Measurements from ENCODE around the gene WDR5. TPM values are rescaled to one million over a fixed set of nuclear protein-coding genes. Genes with fewer than 3 reads are reported as not detected.

The WDR5 gene
- total and polyA plus RNA-seq, 2 experiments from 2014 or later = 37.0 to 56.6 TPM

DNA sequence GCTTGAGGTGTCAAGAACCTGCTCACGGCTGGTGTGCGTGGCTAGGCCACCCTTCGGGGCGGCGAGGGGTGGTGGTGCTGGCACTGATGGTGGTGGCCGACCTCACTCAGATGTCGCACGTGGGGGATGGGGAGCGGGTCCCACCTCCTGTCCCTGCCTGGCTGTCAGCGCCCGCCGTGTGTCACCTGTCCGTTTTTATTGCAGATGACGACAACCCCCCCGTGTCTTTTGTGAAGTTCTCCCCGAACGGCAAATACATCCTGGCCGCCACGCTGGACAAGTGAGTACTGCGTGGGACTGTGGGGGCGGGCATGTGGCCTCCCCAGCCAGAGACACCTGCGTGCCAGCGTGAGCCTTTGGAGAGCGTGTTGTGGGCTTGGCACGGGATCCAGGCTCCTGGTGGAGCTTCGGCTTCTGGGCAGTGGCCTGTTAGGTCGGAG lies 18.4 kb downstream of the WDR5 start:
- no peak overlapping the region for H3K27ac ChIP-seq (ENCODE audit: low read depth)
- H3K4me3 ChIP-seq = no peak overlapping the region
- no peaks in the 10 kb centered on the region for H3F3A ChIP-seq (replicated peaks; ENCODE audit: low read depth)
- no peaks in the 10 kb centered on the region for H3K9me2 ChIP-seq (ENCODE audit: insufficient read depth)
- no peak overlapping the region for H2AFZ ChIP-seq
- Mint-ChIP-seq H3K36me3 (ENCODE audit: low read depth) (peaks cover 77% of the 10 kb centered on the region), H3K4me1 (no peaks in the 10 kb centered on the region; the same call in 1 of the 3 replicates), H3K27ac (no peak overlapping the region), H3K9me3 (no peaks in the 10 kb centered on the region), H3K4me3 (no peak overlapping the region), H3K27me3 (ENCODE audit: insufficient read depth, low read depth, poor library complexity) (peaks cover 9% of the 10 kb centered on the region)
- peaks cover 23% of the 10 kb centered on the region for H3K36me3 ChIP-seq (ENCODE audit: insufficient read depth)
- ATAC-seq (no peak), DNase-seq (ENCODE audit: low spot score) (no peak)
- H4K20me1 ChIP-seq (replicated peaks; ENCODE audit: insufficient read depth) = peaks cover 12% of the 10 kb centered on the region; the same call in 1 of the 2 replicates
- H3K27me3 ChIP-seq (ENCODE audit: insufficient read depth) = no peaks in the 10 kb centered on the region
- no peak overlapping the region for H3K4me2 ChIP-seq
- no peaks in the 10 kb centered on the region; the same call in 1 of the 2 replicates for H3K79me2 ChIP-seq (replicated peaks; ENCODE audit: insufficient read depth)
- TF ChIP-seq ZNF114 (CRISPR knock-in tag; IDR thresholded peaks at IDR 0.05) (no peak), POLR2AphosphoS5 (IDR thresholded peaks at IDR 0.05; ENCODE audit: low read depth) (no peak)
- no peaks in the 10 kb centered on the region for H3K4me1 ChIP-seq (ENCODE audit: insufficient read depth)

DNA sequence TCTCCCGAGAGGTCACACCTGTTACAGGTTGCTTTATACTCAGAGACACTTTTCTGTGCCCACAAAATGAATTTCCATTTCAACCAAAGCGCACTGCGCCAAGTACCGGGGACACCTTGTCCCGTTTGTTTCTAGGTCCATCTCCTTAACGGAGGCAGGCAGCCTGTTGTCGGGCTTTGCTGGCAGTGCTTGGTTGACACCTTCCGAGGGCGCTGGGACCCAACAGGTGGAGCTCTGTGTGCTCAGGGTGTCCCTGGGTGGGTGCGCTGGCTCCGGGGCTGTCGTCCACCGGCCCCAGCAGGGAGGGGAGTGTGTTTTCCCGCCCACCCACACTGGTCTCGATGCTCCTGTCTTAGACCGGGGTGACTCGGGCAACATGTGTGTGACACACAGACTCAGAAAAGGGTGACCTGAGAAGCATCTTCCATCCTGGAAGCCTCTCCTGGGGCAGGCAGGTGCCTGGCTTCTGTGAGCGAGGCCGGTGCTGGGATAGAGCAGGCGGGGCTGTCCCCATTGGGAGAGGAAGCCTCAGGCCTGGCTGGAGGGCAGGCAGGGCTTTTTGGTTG lies 20.0 kb downstream of the WDR5 start:
- peaks cover 10% of the 10 kb centered on the region for H3K27me3 Mint-ChIP-seq (ENCODE audit: insufficient read depth, low read depth, poor library complexity)
- H2AFZ ChIP-seq = no peak overlapping the region
- peaks cover 73% of the 10 kb centered on the region for H3K36me3 Mint-ChIP-seq (ENCODE audit: low read depth)
- H3K4me3 Mint-ChIP-seq = no peak overlapping the region
- no peaks in the 10 kb centered on the region for H3F3A ChIP-seq (replicated peaks; ENCODE audit: low read depth)
- H3K27ac Mint-ChIP-seq = no peak overlapping the region
- H3K27me3 ChIP-seq (ENCODE audit: insufficient read depth) = no peaks in the 10 kb centered on the region
- no peak overlapping the region for H3K27ac ChIP-seq (ENCODE audit: low read depth)
- H3K9me3 Mint-ChIP-seq = no peaks in the 10 kb centered on the region
- peaks cover 4% of the 10 kb centered on the region; the same call in 1 of the 2 replicates for H4K20me1 ChIP-seq (replicated peaks; ENCODE audit: insufficient read depth)
- DNase-seq (ENCODE audit: low spot score) (no peak), ATAC-seq (no peak)
- no peak overlapping the region for H3K4me3 ChIP-seq
- H3K36me3 ChIP-seq (ENCODE audit: insufficient read depth) = peaks cover 19% of the 10 kb centered on the region
- H3K4me1 ChIP-seq (ENCODE audit: insufficient read depth) = no peaks in the 10 kb centered on the region
- H3K9me2 ChIP-seq (ENCODE audit: insufficient read depth) = no peaks in the 10 kb centered on the region
- no peak overlapping the region for H3K4me2 ChIP-seq
- peaks cover 2% of the 10 kb centered on the region for H3K4me1 Mint-ChIP-seq
- H3K79me2 ChIP-seq (replicated peaks; ENCODE audit: insufficient read depth) = no peaks in the 10 kb centered on the region; the same call in 1 of the 2 replicates
- TF ChIP-seq, protein P1, sequence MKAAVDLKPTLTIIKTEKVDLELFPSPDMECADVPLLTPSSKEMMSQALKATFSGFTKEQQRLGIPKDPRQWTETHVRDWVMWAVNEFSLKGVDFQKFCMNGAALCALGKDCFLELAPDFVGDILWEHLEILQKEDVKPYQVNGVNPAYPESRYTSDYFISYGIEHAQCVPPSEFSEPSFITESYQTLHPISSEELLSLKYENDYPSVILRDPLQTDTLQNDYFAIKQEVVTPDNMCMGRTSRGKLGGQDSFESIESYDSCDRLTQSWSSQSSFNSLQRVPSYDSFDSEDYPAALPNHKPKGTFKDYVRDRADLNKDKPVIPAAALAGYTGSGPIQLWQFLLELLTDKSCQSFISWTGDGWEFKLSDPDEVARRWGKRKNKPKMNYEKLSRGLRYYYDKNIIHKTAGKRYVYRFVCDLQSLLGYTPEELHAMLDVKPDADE (IDR thresholded peaks at IDR 0.05) = no peak
- no peak for TF ChIP-seq POLR2AphosphoS5 (IDR thresholded peaks at IDR 0.05; ENCODE audit: low read depth)
- TF ChIP-seq NANOG (IDR thresholded peaks at IDR 0.05; ENCODE audit: borderline replicate concordance) = no peak
- TF ChIP-seq STAT1 (IDR thresholded peaks at IDR 0.05; ENCODE audit: unreplicated experiment) = no peak
- TF ChIP-seq, protein P2, sequence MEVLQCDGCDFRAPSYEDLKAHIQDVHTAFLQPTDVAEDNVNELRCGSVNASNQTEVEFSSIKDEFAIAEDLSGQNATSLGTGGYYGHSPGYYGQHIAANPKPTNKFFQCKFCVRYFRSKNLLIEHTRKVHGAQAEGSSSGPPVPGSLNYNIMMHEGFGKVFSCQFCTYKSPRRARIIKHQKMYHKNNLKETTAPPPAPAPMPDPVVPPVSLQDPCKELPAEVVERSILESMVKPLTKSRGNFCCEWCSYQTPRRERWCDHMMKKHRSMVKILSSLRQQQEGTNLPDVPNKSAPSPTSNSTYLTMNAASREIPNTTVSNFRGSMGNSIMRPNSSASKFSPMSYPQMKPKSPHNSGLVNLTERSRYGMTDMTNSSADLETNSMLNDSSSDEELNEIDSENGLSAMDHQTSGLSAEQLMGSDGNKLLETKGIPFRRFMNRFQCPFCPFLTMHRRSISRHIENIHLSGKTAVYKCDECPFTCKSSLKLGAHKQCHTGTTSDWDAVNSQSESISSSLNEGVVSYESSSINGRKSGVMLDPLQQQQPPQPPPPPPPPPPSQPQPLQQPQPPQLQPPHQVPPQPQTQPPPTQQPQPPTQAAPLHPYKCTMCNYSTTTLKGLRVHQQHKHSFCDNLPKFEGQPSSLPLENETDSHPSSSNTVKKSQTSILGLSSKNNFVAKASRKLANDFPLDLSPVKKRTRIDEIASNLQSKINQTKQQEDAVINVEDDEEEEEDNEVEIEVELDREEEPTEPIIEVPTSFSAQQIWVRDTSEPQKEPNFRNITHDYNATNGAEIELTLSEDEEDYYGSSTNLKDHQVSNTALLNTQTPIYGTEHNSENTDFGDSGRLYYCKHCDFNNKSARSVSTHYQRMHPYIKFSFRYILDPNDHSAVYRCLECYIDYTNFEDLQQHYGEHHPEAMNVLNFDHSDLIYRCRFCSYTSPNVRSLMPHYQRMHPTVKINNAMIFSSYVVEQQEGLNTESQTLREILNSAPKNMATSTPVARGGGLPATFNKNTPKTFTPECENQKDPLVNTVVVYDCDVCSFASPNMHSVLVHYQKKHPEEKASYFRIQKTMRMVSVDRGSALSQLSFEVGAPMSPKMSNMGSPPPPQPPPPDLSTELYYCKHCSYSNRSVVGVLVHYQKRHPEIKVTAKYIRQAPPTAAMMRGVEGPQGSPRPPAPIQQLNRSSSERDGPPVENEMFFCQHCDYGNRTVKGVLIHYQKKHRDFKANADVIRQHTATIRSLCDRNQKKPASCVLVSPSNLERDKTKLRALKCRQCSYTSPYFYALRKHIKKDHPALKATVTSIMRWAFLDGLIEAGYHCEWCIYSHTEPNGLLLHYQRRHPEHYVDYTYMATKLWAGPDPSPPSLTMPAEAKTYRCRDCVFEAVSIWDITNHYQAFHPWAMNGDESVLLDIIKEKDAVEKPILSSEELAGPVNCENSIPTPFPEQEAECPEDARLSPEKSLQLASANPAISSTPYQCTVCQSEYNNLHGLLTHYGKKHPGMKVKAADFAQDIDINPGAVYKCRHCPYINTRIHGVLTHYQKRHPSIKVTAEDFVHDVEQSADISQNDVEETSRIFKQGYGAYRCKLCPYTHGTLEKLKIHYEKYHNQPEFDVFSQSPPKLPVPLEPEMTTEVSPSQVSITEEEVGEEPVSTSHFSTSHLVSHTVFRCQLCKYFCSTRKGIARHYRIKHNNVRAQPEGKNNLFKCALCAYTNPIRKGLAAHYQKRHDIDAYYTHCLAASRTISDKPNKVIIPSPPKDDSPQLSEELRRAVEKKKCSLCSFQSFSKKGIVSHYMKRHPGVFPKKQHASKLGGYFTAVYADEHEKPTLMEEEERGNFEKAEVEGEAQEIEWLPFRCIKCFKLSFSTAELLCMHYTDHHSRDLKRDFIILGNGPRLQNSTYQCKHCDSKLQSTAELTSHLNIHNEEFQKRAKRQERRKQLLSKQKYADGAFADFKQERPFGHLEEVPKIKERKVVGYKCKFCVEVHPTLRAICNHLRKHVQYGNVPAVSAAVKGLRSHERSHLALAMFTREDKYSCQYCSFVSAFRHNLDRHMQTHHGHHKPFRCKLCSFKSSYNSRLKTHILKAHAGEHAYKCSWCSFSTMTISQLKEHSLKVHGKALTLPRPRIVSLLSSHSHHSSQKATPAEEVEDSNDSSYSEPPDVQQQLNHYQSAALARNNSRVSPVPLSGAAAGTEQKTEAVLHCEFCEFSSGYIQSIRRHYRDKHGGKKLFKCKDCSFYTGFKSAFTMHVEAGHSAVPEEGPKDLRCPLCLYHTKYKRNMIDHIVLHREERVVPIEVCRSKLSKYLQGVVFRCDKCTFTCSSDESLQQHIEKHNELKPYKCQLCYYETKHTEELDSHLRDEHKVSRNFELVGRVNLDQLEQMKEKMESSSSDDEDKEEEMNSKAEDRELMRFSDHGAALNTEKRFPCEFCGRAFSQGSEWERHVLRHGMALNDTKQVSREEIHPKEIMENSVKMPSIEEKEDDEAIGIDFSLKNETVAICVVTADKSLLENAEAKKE (CRISPR knock-in tag; IDR thresholded peaks at IDR 0.05) = no peak
- no peak for TF ChIP-seq ZNF114 (CRISPR knock-in tag; IDR thresholded peaks at IDR 0.05)
- TF ChIP-seq, protein P3, sequence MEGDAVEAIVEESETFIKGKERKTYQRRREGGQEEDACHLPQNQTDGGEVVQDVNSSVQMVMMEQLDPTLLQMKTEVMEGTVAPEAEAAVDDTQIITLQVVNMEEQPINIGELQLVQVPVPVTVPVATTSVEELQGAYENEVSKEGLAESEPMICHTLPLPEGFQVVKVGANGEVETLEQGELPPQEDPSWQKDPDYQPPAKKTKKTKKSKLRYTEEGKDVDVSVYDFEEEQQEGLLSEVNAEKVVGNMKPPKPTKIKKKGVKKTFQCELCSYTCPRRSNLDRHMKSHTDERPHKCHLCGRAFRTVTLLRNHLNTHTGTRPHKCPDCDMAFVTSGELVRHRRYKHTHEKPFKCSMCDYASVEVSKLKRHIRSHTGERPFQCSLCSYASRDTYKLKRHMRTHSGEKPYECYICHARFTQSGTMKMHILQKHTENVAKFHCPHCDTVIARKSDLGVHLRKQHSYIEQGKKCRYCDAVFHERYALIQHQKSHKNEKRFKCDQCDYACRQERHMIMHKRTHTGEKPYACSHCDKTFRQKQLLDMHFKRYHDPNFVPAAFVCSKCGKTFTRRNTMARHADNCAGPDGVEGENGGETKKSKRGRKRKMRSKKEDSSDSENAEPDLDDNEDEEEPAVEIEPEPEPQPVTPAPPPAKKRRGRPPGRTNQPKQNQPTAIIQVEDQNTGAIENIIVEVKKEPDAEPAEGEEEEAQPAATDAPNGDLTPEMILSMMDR (conservative IDR thresholded peaks at IDR 0.05; ENCODE audit: low read depth in 2 of 2) = no peak
- TF ChIP-seq ZNF331 (CRISPR knock-in tag; IDR thresholded peaks at IDR 0.05; ENCODE audit: low read depth) = no peak
- no peak for TF ChIP-seq JUNB (IDR thresholded peaks at IDR 0.05; ENCODE audit: unreplicated experiment)
- no peak for TF ChIP-seq EZH2phosphoT487 (IDR thresholded peaks at IDR 0.05; ENCODE audit: unreplicated experiment)
- TF ChIP-seq CREB1 (CRISPR knock-in tag; IDR thresholded peaks at IDR 0.05; ENCODE audit: low read depth) = no peak
- TF ChIP-seq EZH2 (IDR thresholded peaks at IDR 0.05; ENCODE audit: low read depth, unreplicated experiment) = no peak
